Breast epithelium (tissue), 3 donors: ENCODE data around the gene MBD3L5.

ENCODE experiments used
- POLR2AphosphoS5 ChIP-seq, 3 donors: sonication (generic); formaldehyde crosslinking; IDR thresholded peaks; one replicate each; pipeline ENCODE4 v1.6.1; 2017; ENCODE audit warnings: antibody characterized with exemption in 3 of 3
- TF ChIP-seq, protein P1 (sequence below), 3 donors: fragments of 450-650 bp; IDR thresholded peaks; one replicate each; pipeline ENCODE4 v1.5.1; 2016 to 2017; ENCODE audit warnings: antibody characterized with exemption in 3 of 3, mild to moderate bottlenecking in 3 of 3, moderate library complexity in 3 of 3

DNA sequence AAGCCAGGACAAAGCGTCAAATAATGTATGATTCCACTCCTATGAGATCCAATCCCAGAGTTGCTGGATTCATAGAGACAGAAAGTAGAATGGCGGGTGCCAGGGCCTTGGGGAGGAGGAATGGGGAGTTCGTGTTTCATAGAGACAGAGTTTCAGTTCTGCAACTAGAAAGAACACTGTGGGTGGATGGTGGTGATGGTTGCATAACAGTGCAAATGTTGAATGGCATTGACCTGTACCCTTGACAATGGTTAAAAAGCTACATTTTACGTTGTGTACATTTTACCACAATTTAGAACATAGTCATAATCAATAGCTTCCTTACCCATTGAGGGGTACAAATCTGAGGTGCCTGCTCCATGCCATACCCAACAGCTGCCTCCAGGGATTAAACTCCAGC is 42.5 kb upstream of the MBD3L5 start:
- TF ChIP-seq, protein P1, sequence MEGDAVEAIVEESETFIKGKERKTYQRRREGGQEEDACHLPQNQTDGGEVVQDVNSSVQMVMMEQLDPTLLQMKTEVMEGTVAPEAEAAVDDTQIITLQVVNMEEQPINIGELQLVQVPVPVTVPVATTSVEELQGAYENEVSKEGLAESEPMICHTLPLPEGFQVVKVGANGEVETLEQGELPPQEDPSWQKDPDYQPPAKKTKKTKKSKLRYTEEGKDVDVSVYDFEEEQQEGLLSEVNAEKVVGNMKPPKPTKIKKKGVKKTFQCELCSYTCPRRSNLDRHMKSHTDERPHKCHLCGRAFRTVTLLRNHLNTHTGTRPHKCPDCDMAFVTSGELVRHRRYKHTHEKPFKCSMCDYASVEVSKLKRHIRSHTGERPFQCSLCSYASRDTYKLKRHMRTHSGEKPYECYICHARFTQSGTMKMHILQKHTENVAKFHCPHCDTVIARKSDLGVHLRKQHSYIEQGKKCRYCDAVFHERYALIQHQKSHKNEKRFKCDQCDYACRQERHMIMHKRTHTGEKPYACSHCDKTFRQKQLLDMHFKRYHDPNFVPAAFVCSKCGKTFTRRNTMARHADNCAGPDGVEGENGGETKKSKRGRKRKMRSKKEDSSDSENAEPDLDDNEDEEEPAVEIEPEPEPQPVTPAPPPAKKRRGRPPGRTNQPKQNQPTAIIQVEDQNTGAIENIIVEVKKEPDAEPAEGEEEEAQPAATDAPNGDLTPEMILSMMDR (IDR thresholded peaks at IDR 0.05), result no peak
- no peak for TF ChIP-seq POLR2AphosphoS5 (IDR thresholded peaks at IDR 0.05)
